GM19238 (cell line): ENCODE results near the gene EFCAB11.
"Not testable (repeated sequence)": the region's sequence is repeated elsewhere in the genome, so short reads cannot be mapped to it uniquely, and the experiment has no call there.

Experiments
- DNase-seq: peaks from one replicate; pipeline ENCODE4 v3.0.0; 2011; ENCODE audit warnings: low spot score; ENCODE audit not compliant: insufficient read length

The EFCAB11 gene

GRCh38 chr14:89911010-89911919 lies 43.3 kb downstream of the EFCAB11 start:
- no peak for DNase-seq

- DNase-seq, result no peak
Measured at GRCh38 chr14:89910691-89911009, 43.9 kb downstream of the EFCAB11 start.

GRCh38 chr14:89909586-89909985 lies 44.9 kb downstream of the EFCAB11 start:
- DNase-seq, result no peak

- DNase-seq, result no peak
Measured at GRCh38 chr14:89908712-89909450, 45.6 kb downstream of the EFCAB11 start.

GRCh38 chr14:89907655-89908054 lies 46.9 kb downstream of the EFCAB11 start:
- DNase-seq, result no peak

GRCh38 chr14:89906000-89906399 lies 48.5 kb downstream of the EFCAB11 start:
- no peak for DNase-seq

- DNase-seq, result no peak
Measured at GRCh38 chr14:89903340-89903952, 51.1 kb downstream of the EFCAB11 start.

- no peak for DNase-seq
Measured at GRCh38 chr14:89902881-89903280, 51.6 kb downstream of the EFCAB11 start.

- no peak for DNase-seq
Measured at GRCh38 chr14:89900802-89901201, 53.7 kb downstream of the EFCAB11 start.

GRCh38 chr14:89899917-89900663 lies 54.4 kb downstream of the EFCAB11 start:
- DNase-seq, result peak; percentile 5

- DNase-seq, result no peak
Measured at GRCh38 chr14:89899291-89899690, 55.2 kb downstream of the EFCAB11 start.

- not testable (repeated sequence) for DNase-seq
Measured at GRCh38 chr14:89893388-89893787, 61.1 kb downstream of the EFCAB11 start.

- DNase-seq, result no peak
Measured at GRCh38 chr14:89892953-89893352, 61.6 kb downstream of the EFCAB11 start.

GRCh38 chr14:89891721-89892120 lies 62.8 kb downstream of the EFCAB11 start:
- DNase-seq, result not testable (repeated sequence)

GRCh38 chr14:89891055-89891454 lies 63.5 kb downstream of the EFCAB11 start:
- DNase-seq, result no peak

- DNase-seq, result no peak
Measured at GRCh38 chr14:89890589-89890988, 63.9 kb downstream of the EFCAB11 start.

GRCh38 chr14:89889626-89890025 lies 64.9 kb downstream of the EFCAB11 start:
- DNase-seq, result no peak

GRCh38 chr14:89884761-89885160 lies 69.8 kb downstream of the EFCAB11 start:
- DNase-seq, result no peak

GRCh38 chr14:89881839-89882238 lies 72.7 kb downstream of the EFCAB11 start:
- no peak for DNase-seq

- not testable (repeated sequence) for DNase-seq
Measured at GRCh38 chr14:89874091-89874490, 80.4 kb downstream of the EFCAB11 start.

- no peak for DNase-seq
Measured at GRCh38 chr14:89870316-89870715, 84.2 kb downstream of the EFCAB11 start.
